Muscle layer of colon (tissue), 2 donors: ENCODE data around the gene CYFIP1.
A peak's percentile ranks its signal among the peaks of the same experiment; 100 is the strongest.
"Not testable (repeated sequence)": the region's sequence is repeated elsewhere in the genome, so short reads cannot be mapped to it uniquely, and the experiment has no call there.

Source experiments
- H3K27ac ChIP-seq: one replicate; pipeline ENCODE4 v1.7.0; 2013; ENCODE audit warnings: low read depth, mild to moderate bottlenecking, low read length, moderate library complexity
- H3K27me3 ChIP-seq, 2 donors: one replicate each; pipeline ENCODE4 v1.7.0; 2013; ENCODE audit warnings: low read length in 2 of 2, mild to moderate bottlenecking in 2 of 2; ENCODE audit not compliant: insufficient read depth in 2 of 2, control insufficient read depth in 1 of 2
- H3K36me3 ChIP-seq: one replicate; pipeline ENCODE4 v1.7.0; 2013; ENCODE audit warnings: mild to moderate bottlenecking, low read length; ENCODE audit not compliant: insufficient read depth
- H3K4me1 ChIP-seq: one replicate; pipeline ENCODE4 v1.7.0; 2013; ENCODE audit warnings: mild to moderate bottlenecking, low read length; ENCODE audit not compliant: insufficient read depth
- H3K4me3 ChIP-seq, 2 donors: one replicate each; pipeline ENCODE4 v1.7.0; 2013; ENCODE audit warnings: low read length in 2 of 2, low read depth in 1 of 2, mild to moderate bottlenecking in 1 of 2, moderate library complexity in 1 of 2
- H3K9ac ChIP-seq: one replicate; pipeline ENCODE4 v1.7.0; 2013; ENCODE audit warnings: low read length
- H3K9me3 ChIP-seq: one replicate; pipeline ENCODE4 v1.7.0; 2013; ENCODE audit warnings: mild to moderate bottlenecking, low read length
- donor health status: abdominal sarcoma.
- donor health status: Adenocarcinoma of cecum.

Gene CYFIP1

GRCh38 chr15:22988811-22989210 is 8.6 kb upstream of the CYFIP1 start:
- Histone ChIP-seq H3K4me1 (no peaks in the 10 kb centered on the region), H3K9ac (no peak overlapping the region), H3K4me3 (no peak overlapping the region), H3K27me3 (no peaks in the 10 kb centered on the region), H3K36me3 (peaks cover under 1% of the 10 kb centered on the region), H3K9me3 (no peaks in the 10 kb centered on the region), H3K27ac (no peak overlapping the region)

GRCh38 chr15:22981931-22982330 is 1.8 kb upstream of the CYFIP1 start:
- H3K4me3 ChIP-seq, H3K36me3 ChIP-seq, H3K9ac ChIP-seq, H3K4me1 ChIP-seq, H3K27me3 ChIP-seq, H3K9me3 ChIP-seq, H3K27ac ChIP-seq: not testable (repeated sequence)

- H3K9ac ChIP-seq: no peak overlapping the region
- no peaks in the 10 kb centered on the region for H3K9me3 ChIP-seq
- H3K27ac ChIP-seq: no peak overlapping the region
- no peaks in the 10 kb centered on the region for H3K27me3 ChIP-seq
- peaks cover 4% of the 10 kb centered on the region for H3K4me1 ChIP-seq
- no peaks in the 10 kb centered on the region for H3K36me3 ChIP-seq
- peak overlapping the region; percentile 60 to 94 for H3K4me3 ChIP-seq
Observed at GRCh38 chr15:22981051-22981840, 1.1 kb upstream of the CYFIP1 start.

- Histone ChIP-seq H3K4me3 (peak overlapping the region; percentile 94 to 97), H3K4me1 (peaks cover 4% of the 10 kb centered on the region), H3K9ac (peak overlapping the region; percentile 87), H3K9me3 (no peaks in the 10 kb centered on the region), H3K27ac (peak overlapping the region; percentile 89), H3K36me3 (no peaks in the 10 kb centered on the region), H3K27me3 (no peaks in the 10 kb centered on the region)
Observed at GRCh38 chr15:22979238-22980188, 655 bp downstream of the CYFIP1 start.

- Histone ChIP-seq H3K27me3 (no peaks in the 10 kb centered on the region), H3K9ac (no peak overlapping the region), H3K9me3 (no peaks in the 10 kb centered on the region), H3K4me3 (peak overlapping the region; percentile 94 to 97), H3K4me1 (peaks cover 4% of the 10 kb centered on the region), H3K27ac (peak overlapping the region; percentile 89), H3K36me3 (no peaks in the 10 kb centered on the region)
Observed at GRCh38 chr15:22978691-22979237, 1.4 kb downstream of the CYFIP1 start.

GRCh38 chr15:22974745-22975144 is 5.4 kb downstream of the CYFIP1 start:
- no peaks in the 10 kb centered on the region for H3K9me3 ChIP-seq
- no peaks in the 10 kb centered on the region for H3K27me3 ChIP-seq
- H3K4me1 ChIP-seq: peaks cover 4% of the 10 kb centered on the region
- H3K9ac ChIP-seq: no peak overlapping the region
- H3K27ac ChIP-seq: no peak overlapping the region
- no peak overlapping the region for H3K4me3 ChIP-seq
- H3K36me3 ChIP-seq: no peaks in the 10 kb centered on the region

- Histone ChIP-seq H3K9me3 (no peaks in the 10 kb centered on the region), H3K36me3 (no peaks in the 10 kb centered on the region), H3K4me1 (peaks cover 4% of the 10 kb centered on the region), H3K4me3 (no peak overlapping the region), H3K27ac (no peak overlapping the region), H3K27me3 (no peaks in the 10 kb centered on the region), H3K9ac (no peak overlapping the region)
Observed at GRCh38 chr15:22973987-22974386, 6.2 kb downstream of the CYFIP1 start.

- Histone ChIP-seq H3K4me3 (no peak overlapping the region), H3K9ac (no peak overlapping the region), H3K27ac (no peak overlapping the region), H3K4me1 (peaks cover 6% of the 10 kb centered on the region), H3K36me3 (no peaks in the 10 kb centered on the region), H3K27me3 (no peaks in the 10 kb centered on the region), H3K9me3 (no peaks in the 10 kb centered on the region)
Observed at GRCh38 chr15:22973286-22973685, 6.9 kb downstream of the CYFIP1 start.

GRCh38 chr15:22969489-22969888 is 10.7 kb downstream of the CYFIP1 start:
- peaks cover 8% of the 10 kb centered on the region for H3K4me1 ChIP-seq
- H3K4me3 ChIP-seq: no peak overlapping the region
- H3K36me3 ChIP-seq: peaks cover 3% of the 10 kb centered on the region
- H3K9me3 ChIP-seq: no peaks in the 10 kb centered on the region
- no peaks in the 10 kb centered on the region for H3K27me3 ChIP-seq
- no peak overlapping the region for H3K9ac ChIP-seq
- H3K27ac ChIP-seq: no peak overlapping the region

GRCh38 chr15:22968366-22968765 is 11.8 kb downstream of the CYFIP1 start:
- peaks cover 8% of the 10 kb centered on the region for H3K4me1 ChIP-seq
- no peak overlapping the region for H3K4me3 ChIP-seq
- H3K9ac ChIP-seq: no peak overlapping the region
- H3K27ac ChIP-seq: no peak overlapping the region
- H3K27me3 ChIP-seq: no peaks in the 10 kb centered on the region
- no peaks in the 10 kb centered on the region for H3K9me3 ChIP-seq
- peaks cover 3% of the 10 kb centered on the region for H3K36me3 ChIP-seq

GRCh38 chr15:22967084-22967770 is 12.9 kb downstream of the CYFIP1 start:
- Histone ChIP-seq H3K4me3 (no peak overlapping the region), H3K27me3 (no peaks in the 10 kb centered on the region), H3K36me3 (peaks cover 3% of the 10 kb centered on the region), H3K9ac (no peak overlapping the region), H3K4me1 (peaks cover 8% of the 10 kb centered on the region), H3K27ac (no peak overlapping the region), H3K9me3 (no peaks in the 10 kb centered on the region)
